Endothelial cell of umbilical vein (primary cell): ENCODE data around the gene PDE4B. TPM values are rescaled to one million over a fixed set of nuclear protein-coding genes. Genes with fewer than 3 reads are reported as not detected.

Experiments used
- BruUV-seq: library from RNA; stranded (reverse); fragments of 400-500 nt; replicated peaks from 2 replicates; lab custom pipeline; 2021; lab: Mats Ljungman, UMichigan
- CTCF ChIA-PET: fragments of 300-600, 350-600 bp; sonication (Branson Sonifier 250); formaldehyde crosslinking; loops from one replicate; lab custom pipeline; 2021; ENCODE audit warnings: antibody characterized with exemption, inconsistent platforms; lab: Charles Lee
- POLR2A ChIA-PET: fragments of 300-600, 350-600 bp; sonication (Branson Sonifier 250); formaldehyde crosslinking; loops from one replicate; lab custom pipeline; 2021; ENCODE audit warnings: antibody characterized with exemption, inconsistent platforms; lab: Charles Lee
- DNase-seq: peaks from one replicate; pipeline ENCODE4 v3.0.0-alpha.2; 2011; ENCODE audit warnings: low read depth, low spot score
- FAIRE-seq: peaks from 2 replicates; lab custom pipeline; 2011; peaks lifted over from hg19 to GRCh38; lab: Jason Lieb, UNC
- H2AFZ ChIP-seq: 2 replicates; pipeline ENCODE4 v1.6.0; 2012; ENCODE audit warnings: low read depth, low read length, control low read depth, inconsistent platforms
- H3K27ac ChIP-seq: 2 replicates; pipeline ENCODE4 v1.5.1; 2011; ENCODE audit warnings: low read depth, mild to moderate bottlenecking, control low read depth, low read length, moderate library complexity; ENCODE audit not compliant: insufficient read depth
- H3K27me3 ChIP-seq, 2 experiments: 2 replicates each; pipeline versions ENCODE4 v1.6.0 to v1.6.1; 2011; ENCODE audit warnings: low read length in 2 of 2, mixed read lengths in 1 of 2; ENCODE audit not compliant: control insufficient read depth in 2 of 2, insufficient read depth in 2 of 2
- H3K36me3 ChIP-seq, 2 experiments: 2 replicates in 1 of 2; 3 replicates in 1 of 2; pipeline ENCODE4 v1.5.1; 2011; ENCODE audit warnings: low read length in 2 of 2, mild to moderate bottlenecking in 1 of 2, moderate library complexity in 1 of 2; ENCODE audit not compliant: control insufficient read depth in 2 of 2, insufficient read depth in 2 of 2; ENCODE audit errors: extremely low read depth in 1 of 2
- H3K4me1 ChIP-seq: 3 replicates; pipeline ENCODE4 v1.5.1; 2011; ENCODE audit warnings: mild to moderate bottlenecking, low read length; ENCODE audit not compliant: control insufficient read depth, insufficient read depth; ENCODE audit errors: extremely low read depth
- H3K4me2 ChIP-seq: 2 replicates; pipeline ENCODE4 v1.6.1; 2011; ENCODE audit warnings: low read length, control low read depth, mixed read lengths; ENCODE audit not compliant: insufficient read depth
- H3K4me3 ChIP-seq, 3 experiments: fragments of 200-600 bp in 1 of 3; sonication (generic), shearing (Covaris generic) in 1 of 3; replicated peaks in 1 of 3; 2 replicates each; pipeline ENCODE4 v1.5.1; 2011 to 2016; ENCODE audit warnings: control low read depth in 3 of 3, low read length in 3 of 3, mild to moderate bottlenecking in 2 of 3, inconsistent platforms in 1 of 3, low read depth in 1 of 3, moderate library complexity in 1 of 3; ENCODE audit not compliant: insufficient read depth in 1 of 3
- H3K79me2 ChIP-seq: 2 replicates; pipeline ENCODE4 v1.6.0; 2012; ENCODE audit warnings: low read length, inconsistent platforms; ENCODE audit not compliant: control insufficient read depth, insufficient read depth
- H3K9ac ChIP-seq: replicated peaks from 2 replicates; pipeline ENCODE3; 2011; ENCODE audit warnings: low read length, control low read depth; ENCODE audit not compliant: insufficient read depth; ENCODE audit errors: extremely low read depth
- H3K9me1 ChIP-seq: replicated peaks from 3 replicates; pipeline ENCODE4 v1.6.0; 2011; ENCODE audit warnings: mild to moderate bottlenecking, low read length; ENCODE audit not compliant: control insufficient read depth, insufficient read depth; ENCODE audit errors: extremely low read depth
- H3K9me3 ChIP-seq: replicated peaks from 2 replicates; pipeline ENCODE4 v1.5.1; 2012; ENCODE audit warnings: low read length, inconsistent platforms; ENCODE audit not compliant: control insufficient read depth, insufficient read depth
- H4K20me1 ChIP-seq: replicated peaks from 2 replicates; pipeline ENCODE3; 2011; ENCODE audit warnings: mild to moderate bottlenecking, low read length; ENCODE audit not compliant: control insufficient read depth, insufficient read depth; ENCODE audit errors: extremely low read depth
- CTCF ChIP-seq, 2 donors: IDR thresholded peaks; 1 replicate in 1 of 2; 2 replicates in 1 of 2; pipeline ENCODE4 v1.5.1; 2011; ENCODE audit warnings: low read length in 2 of 2, mild to moderate bottlenecking in 2 of 2, moderate library complexity in 2 of 2, control low read depth in 1 of 2, inconsistent platforms in 1 of 2, low read depth in 1 of 2; ENCODE audit not compliant: insufficient read depth in 1 of 2; ENCODE audit errors: extremely low read depth in 1 of 2
- EZH2 ChIP-seq: IDR thresholded peaks from 2 replicates; pipeline ENCODE4 v1.6.1; 2012; ENCODE audit warnings: borderline replicate concordance, low read depth, mild to moderate bottlenecking, moderate library complexity, low read length, inconsistent platforms; ENCODE audit not compliant: severe bottlenecking
- FOS ChIP-seq: IDR thresholded peaks from 2 replicates; pipeline ENCODE4 v1.6.1; 2011; ENCODE audit warnings: mild to moderate bottlenecking, low read length, moderate library complexity, borderline replicate concordance; ENCODE audit not compliant: insufficient read depth
- GATA2 ChIP-seq: IDR thresholded peaks from 2 replicates; pipeline ENCODE4 v1.7.0; 2011; ENCODE audit warnings: low read depth, mild to moderate bottlenecking, moderate library complexity, mixed read lengths, low read length; ENCODE audit not compliant: insufficient read length, insufficient read depth
- JUN ChIP-seq: IDR thresholded peaks from 2 replicates; pipeline ENCODE4 v1.6.1; 2011; ENCODE audit warnings: borderline replicate concordance, low read depth; ENCODE audit not compliant: insufficient read length, insufficient read depth
- MAX ChIP-seq: IDR thresholded peaks from 2 replicates; pipeline ENCODE4 v1.6.1; 2011; ENCODE audit not compliant: insufficient read depth, insufficient read length
- MYC ChIP-seq: IDR thresholded peaks from one replicate; pipeline ENCODE4 v1.6.1; 2011; ENCODE audit warnings: mild to moderate bottlenecking, low read depth, low read length
- POLR2A ChIP-seq: IDR thresholded peaks from 2 replicates; pipeline ENCODE4 v1.6.1; 2012; ENCODE audit warnings: low read depth, mild to moderate bottlenecking, control low read depth, low read length
- POLR2AphosphoS5 ChIP-seq: IDR thresholded peaks from 2 replicates; pipeline ENCODE4 v1.6.1; 2012; ENCODE audit warnings: low read depth, mild to moderate bottlenecking, control low read depth, low read length, moderate library complexity; ENCODE audit not compliant: insufficient read depth
- dilution Hi-C: fragments of 300-500 bp; cut with MboI; formaldehyde crosslinking; loops from one replicate; pipeline ENCODE4 v1.15.0; 2019; ENCODE audit warnings: low sequenced_read_pairs; ENCODE audit not compliant: extremely low pct_ligation_motif_present
- intact Hi-C: fragments of 100-400 bp; cut with micrococcal nuclease; formaldehyde crosslinking; loops from one replicate; pipeline ENCODE4 v1.10.0; 2022
- polyA plus RNA-seq, 4 experiments: library from polyadenylated mRNA; depleted of rRNA in 3 of 4; stranded (reverse) in 3 of 4; unstranded in 1 of 4; fragments of >200 nt; gene quantifications; 2 replicates each; pipeline versions ENCODE4 v1.2.1 to v1.2.3, GENCODE V29; 2011 to 2012; ENCODE audit warnings: missing spikeins in 1 of 4
- total RNA-seq: library from RNA; stranded (reverse); gene quantifications from 2 replicates; pipeline ENCODE4 v1.2.3, GENCODE V29; 2021

PDE4B gene
- total and polyA plus RNA-seq, 2 donors (not counting 3 experiments of a cell fraction or from before 2014, with no cell fraction given) = 63.5 to 69.8 TPM

- Histone ChIP-seq H3K79me2 (no peaks in the 10 kb centered on the region), H3K36me3 (no peaks in the 10 kb centered on the region), H3K27me3 (peaks cover 0 to 1% of the 10 kb centered on the region in 2 experiments), H3K9ac (no peak overlapping the region), H3K27ac (no peak overlapping the region), H2AFZ (no peak overlapping the region), H4K20me1 (no peaks in the 10 kb centered on the region), H3K9me3 (no peaks in the 10 kb centered on the region), H3K4me1 (no peaks in the 10 kb centered on the region), H3K9me1 (no peaks in the 10 kb centered on the region), H3K4me3 (no peak overlapping the region), H3K4me2 (no peak overlapping the region)
- CTCF ChIA-PET = no interaction called here
- TF ChIP-seq POLR2AphosphoS5 (no peak), CTCF (IDR thresholded peaks at IDR 0.05; ENCODE audit: extremely low read depth in 1 of 2, insufficient read depth in 1 of 2, low read depth in 1 of 2, low read length in 2 of 2) (no peak), POLR2A (no peak), EZH2 (no peak), MAX (no peak), FOS (no peak), MYC (no peak), GATA2 (no peak), JUN (no peak)
- BruUV-seq = no TSS peak
- FAIRE-seq (no peak), DNase-seq (no peak)
- dilution Hi-C loops (no loop called here), intact Hi-C loops (no loop called here)
- POLR2A ChIA-PET = no interaction called here
Observed at GRCh38 chr1:66083003-66083402, 290.3 kb downstream of the PDE4B start.
